ENCODE data around the gene SEC14L5.

DNA sequence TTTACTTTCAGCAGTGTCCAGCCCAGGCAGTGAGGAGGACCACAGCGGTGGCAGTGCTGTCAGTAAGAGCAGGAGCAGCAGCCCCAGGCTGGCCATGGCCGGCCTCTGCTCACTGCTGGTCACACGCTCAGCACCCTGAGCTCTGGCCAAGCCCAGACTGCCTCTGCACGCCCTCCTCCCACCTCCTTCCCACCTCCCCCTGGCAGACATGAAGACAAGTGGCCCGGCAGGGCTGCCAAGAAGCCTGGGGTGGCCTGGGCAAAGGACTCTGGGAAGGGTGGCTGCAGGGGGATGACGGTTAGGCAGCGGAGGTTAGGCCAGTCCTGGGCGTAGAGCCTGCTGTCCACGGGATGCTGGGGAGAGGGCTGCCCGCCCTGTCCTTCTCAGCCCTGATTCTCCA lies 107.7 kb downstream of the SEC14L5 start, which contains the start of gene C16orf89:
- TF ChIP-seq, protein P1, sequence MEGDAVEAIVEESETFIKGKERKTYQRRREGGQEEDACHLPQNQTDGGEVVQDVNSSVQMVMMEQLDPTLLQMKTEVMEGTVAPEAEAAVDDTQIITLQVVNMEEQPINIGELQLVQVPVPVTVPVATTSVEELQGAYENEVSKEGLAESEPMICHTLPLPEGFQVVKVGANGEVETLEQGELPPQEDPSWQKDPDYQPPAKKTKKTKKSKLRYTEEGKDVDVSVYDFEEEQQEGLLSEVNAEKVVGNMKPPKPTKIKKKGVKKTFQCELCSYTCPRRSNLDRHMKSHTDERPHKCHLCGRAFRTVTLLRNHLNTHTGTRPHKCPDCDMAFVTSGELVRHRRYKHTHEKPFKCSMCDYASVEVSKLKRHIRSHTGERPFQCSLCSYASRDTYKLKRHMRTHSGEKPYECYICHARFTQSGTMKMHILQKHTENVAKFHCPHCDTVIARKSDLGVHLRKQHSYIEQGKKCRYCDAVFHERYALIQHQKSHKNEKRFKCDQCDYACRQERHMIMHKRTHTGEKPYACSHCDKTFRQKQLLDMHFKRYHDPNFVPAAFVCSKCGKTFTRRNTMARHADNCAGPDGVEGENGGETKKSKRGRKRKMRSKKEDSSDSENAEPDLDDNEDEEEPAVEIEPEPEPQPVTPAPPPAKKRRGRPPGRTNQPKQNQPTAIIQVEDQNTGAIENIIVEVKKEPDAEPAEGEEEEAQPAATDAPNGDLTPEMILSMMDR (conservative IDR thresholded peaks at IDR 0.05; ENCODE audit: low read depth in 2 of 2): no peak
- no peak for TF ChIP-seq CREB1 (CRISPR knock-in tag; IDR thresholded peaks at IDR 0.05; ENCODE audit: low read depth)
- no peak for TF ChIP-seq EZH2 (IDR thresholded peaks at IDR 0.05; ENCODE audit: low read depth, unreplicated experiment)
- TF ChIP-seq EZH2phosphoT487 (IDR thresholded peaks at IDR 0.05; ENCODE audit: unreplicated experiment): no peak
- no peak for TF ChIP-seq POLR2AphosphoS5 (IDR thresholded peaks at IDR 0.05; ENCODE audit: low read depth)
- no peak for TF ChIP-seq JUNB (IDR thresholded peaks at IDR 0.05; ENCODE audit: unreplicated experiment)
- TF ChIP-seq, protein P2, sequence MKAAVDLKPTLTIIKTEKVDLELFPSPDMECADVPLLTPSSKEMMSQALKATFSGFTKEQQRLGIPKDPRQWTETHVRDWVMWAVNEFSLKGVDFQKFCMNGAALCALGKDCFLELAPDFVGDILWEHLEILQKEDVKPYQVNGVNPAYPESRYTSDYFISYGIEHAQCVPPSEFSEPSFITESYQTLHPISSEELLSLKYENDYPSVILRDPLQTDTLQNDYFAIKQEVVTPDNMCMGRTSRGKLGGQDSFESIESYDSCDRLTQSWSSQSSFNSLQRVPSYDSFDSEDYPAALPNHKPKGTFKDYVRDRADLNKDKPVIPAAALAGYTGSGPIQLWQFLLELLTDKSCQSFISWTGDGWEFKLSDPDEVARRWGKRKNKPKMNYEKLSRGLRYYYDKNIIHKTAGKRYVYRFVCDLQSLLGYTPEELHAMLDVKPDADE (IDR thresholded peaks at IDR 0.05): no peak
- TF ChIP-seq, protein P3, sequence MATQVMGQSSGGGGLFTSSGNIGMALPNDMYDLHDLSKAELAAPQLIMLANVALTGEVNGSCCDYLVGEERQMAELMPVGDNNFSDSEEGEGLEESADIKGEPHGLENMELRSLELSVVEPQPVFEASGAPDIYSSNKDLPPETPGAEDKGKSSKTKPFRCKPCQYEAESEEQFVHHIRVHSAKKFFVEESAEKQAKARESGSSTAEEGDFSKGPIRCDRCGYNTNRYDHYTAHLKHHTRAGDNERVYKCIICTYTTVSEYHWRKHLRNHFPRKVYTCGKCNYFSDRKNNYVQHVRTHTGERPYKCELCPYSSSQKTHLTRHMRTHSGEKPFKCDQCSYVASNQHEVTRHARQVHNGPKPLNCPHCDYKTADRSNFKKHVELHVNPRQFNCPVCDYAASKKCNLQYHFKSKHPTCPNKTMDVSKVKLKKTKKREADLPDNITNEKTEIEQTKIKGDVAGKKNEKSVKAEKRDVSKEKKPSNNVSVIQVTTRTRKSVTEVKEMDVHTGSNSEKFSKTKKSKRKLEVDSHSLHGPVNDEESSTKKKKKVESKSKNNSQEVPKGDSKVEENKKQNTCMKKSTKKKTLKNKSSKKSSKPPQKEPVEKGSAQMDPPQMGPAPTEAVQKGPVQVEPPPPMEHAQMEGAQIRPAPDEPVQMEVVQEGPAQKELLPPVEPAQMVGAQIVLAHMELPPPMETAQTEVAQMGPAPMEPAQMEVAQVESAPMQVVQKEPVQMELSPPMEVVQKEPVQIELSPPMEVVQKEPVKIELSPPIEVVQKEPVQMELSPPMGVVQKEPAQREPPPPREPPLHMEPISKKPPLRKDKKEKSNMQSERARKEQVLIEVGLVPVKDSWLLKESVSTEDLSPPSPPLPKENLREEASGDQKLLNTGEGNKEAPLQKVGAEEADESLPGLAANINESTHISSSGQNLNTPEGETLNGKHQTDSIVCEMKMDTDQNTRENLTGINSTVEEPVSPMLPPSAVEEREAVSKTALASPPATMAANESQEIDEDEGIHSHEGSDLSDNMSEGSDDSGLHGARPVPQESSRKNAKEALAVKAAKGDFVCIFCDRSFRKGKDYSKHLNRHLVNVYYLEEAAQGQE (IDR thresholded peaks at IDR 0.05; ENCODE audit: unreplicated experiment): no peak
- no peak for TF ChIP-seq STAT1 (IDR thresholded peaks at IDR 0.05; ENCODE audit: unreplicated experiment)
- TF ChIP-seq ZNF331 (CRISPR knock-in tag; IDR thresholded peaks at IDR 0.05; ENCODE audit: low read depth): no peak
- TF ChIP-seq ZNF114 (CRISPR knock-in tag; IDR thresholded peaks at IDR 0.05): no peak
- TF ChIP-seq NANOG (IDR thresholded peaks at IDR 0.05; ENCODE audit: borderline replicate concordance): no peak
